IPS-18a (cell line): ENCODE measurements around the gene CCDC148.

Experiments used
- H3K27ac ChIP-seq: one replicate; pipeline ENCODE4 v1.5.1; 2013; ENCODE audit warnings: low read length
- H3K27me3 ChIP-seq: one replicate; pipeline ENCODE4 v1.6.1; 2013; ENCODE audit warnings: mild to moderate bottlenecking, low read length; ENCODE audit not compliant: control insufficient read depth, insufficient read depth
- H3K36me3 ChIP-seq: one replicate; pipeline ENCODE4 v1.6.1; 2013; ENCODE audit warnings: low read depth, low read length; ENCODE audit not compliant: control insufficient read depth
- H3K4me1 ChIP-seq: one replicate; pipeline ENCODE4 v1.6.1; 2013; ENCODE audit warnings: low read depth, low read length; ENCODE audit not compliant: control insufficient read depth
- H3K4me3 ChIP-seq: one replicate; pipeline ENCODE4 v1.5.1; 2013; ENCODE audit warnings: low read length
- H3K9ac ChIP-seq: one replicate; pipeline ENCODE4 v1.6.1; 2013; ENCODE audit warnings: mild to moderate bottlenecking, low read length, moderate library complexity
- H3K9me3 ChIP-seq: one replicate; pipeline ENCODE4 v1.6.1; 2013; ENCODE audit warnings: low read depth, low read length; ENCODE audit not compliant: control insufficient read depth

CCDC148 gene

DNA sequence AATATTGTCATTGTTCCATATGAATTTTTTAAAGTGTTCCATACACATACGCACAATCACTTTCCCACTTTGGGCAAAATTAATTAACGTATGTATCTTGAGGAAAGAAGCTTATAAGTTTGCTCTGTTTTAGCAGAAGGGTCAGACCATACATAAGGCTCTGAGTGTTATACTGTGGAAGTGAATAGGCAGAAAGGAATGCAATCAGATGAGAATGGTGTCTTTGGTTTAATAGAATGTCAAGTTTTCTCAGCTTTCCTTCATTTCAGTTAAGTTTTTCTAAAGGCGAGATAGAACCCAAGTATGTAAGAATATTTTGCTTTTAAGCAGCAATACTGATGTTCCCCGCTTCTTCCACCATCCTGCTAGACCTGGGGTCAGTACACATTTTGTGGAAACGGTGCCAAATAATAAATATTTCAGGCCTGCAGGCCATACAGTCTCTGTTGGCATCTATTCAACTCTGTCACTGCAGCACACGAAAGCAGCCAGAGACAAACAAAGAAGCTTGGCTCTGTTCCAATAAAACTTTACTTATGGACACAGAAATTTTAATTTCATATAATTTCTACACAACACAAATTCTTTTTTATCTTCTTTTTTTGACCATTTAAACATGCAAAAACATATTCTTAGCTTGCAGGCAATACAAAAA lies 254.3 kb downstream of the CCDC148 start:
- Histone ChIP-seq H3K9ac (no peak overlapping the region), H3K9me3 (no peaks in the 10 kb centered on the region), H3K36me3 (no peaks in the 10 kb centered on the region), H3K4me1 (no peaks in the 10 kb centered on the region), H3K27me3 (no peaks in the 10 kb centered on the region), H3K4me3 (no peak overlapping the region), H3K27ac (no peak overlapping the region)

DNA sequence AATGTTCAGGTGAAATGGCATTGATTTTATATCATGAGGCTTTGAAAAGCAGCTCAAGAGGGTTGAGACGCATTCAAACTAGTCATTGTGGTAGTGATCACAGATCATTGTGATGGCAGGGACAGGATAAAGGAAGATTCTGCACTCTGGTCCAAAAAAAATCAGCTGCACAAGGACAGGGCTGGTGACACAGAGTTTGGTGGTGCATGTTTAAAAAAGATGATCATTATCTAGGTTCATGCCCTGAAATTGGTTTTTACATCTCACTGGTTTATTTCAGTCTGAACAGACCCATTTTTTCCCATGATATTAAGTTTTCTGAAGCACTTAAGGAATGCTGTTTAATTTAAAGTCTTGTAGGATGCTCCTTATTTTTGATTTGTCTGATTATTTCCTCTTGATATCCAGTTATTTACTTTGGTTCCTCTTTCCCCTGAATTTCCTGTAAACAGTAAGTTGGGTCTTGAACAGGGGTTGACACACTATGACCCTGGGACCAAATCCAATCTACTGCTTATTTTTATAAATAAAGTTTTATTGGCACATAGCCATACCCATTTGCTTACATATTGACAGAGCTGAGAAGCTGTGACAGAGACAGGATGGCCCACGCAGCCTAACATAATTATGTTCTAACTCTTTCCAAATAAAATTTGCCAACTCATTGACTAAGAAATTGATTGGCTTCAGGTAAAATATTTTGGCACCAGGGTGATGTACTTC lies 256.5 kb downstream of the CCDC148 start:
- Histone ChIP-seq H3K27me3 (no peaks in the 10 kb centered on the region), H3K27ac (no peak overlapping the region), H3K36me3 (no peaks in the 10 kb centered on the region), H3K9ac (no peak overlapping the region), H3K4me1 (no peaks in the 10 kb centered on the region), H3K4me3 (no peak overlapping the region), H3K9me3 (no peaks in the 10 kb centered on the region)

DNA sequence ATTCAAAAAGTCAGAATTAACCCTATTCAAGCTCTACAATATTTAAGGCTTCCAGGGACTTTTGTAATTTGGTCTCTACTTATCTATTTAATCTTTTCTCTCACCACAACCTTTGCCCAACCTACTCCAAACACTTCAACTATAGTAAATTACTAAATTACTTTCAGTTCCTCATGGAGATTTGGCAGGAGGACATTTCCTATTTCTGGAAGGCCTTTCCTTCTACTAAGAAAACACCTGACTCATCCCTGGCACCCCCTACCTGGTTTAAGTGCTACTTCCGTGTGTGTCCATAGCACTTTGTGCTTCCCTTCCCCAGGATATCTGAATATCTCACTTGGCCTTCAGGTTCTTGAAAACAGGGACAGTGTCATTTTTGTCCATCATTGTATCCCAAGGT lies 258.6 kb downstream of the CCDC148 start:
- Histone ChIP-seq H3K27ac (no peak overlapping the region), H3K4me1 (no peaks in the 10 kb centered on the region), H3K9ac (no peak overlapping the region), H3K9me3 (no peaks in the 10 kb centered on the region), H3K36me3 (no peaks in the 10 kb centered on the region), H3K27me3 (no peaks in the 10 kb centered on the region), H3K4me3 (no peak overlapping the region)

DNA sequence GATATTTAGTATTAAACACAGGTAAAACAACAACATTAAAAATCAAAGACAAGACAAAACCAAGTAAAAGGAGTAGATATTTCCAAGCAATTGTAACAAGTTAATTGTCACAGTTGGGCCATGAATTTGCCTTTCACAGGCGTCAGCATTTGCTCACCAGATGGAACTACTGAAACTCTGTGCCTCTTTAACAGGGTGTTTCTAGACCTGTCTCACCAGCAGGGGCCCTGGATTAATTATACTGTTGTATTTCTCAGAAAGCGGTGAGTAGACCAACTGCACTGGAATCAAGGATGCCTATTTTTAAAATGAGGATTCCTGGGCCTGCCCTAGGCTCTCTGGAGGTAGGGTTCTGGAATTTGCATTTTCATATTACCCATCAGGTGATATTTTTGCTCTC lies 262.3 kb downstream of the CCDC148 start:
- Histone ChIP-seq H3K27me3 (no peaks in the 10 kb centered on the region), H3K4me3 (no peak overlapping the region), H3K9ac (no peak overlapping the region), H3K27ac (no peak overlapping the region), H3K9me3 (no peaks in the 10 kb centered on the region), H3K4me1 (peaks cover 17% of the 10 kb centered on the region), H3K36me3 (no peaks in the 10 kb centered on the region)

DNA sequence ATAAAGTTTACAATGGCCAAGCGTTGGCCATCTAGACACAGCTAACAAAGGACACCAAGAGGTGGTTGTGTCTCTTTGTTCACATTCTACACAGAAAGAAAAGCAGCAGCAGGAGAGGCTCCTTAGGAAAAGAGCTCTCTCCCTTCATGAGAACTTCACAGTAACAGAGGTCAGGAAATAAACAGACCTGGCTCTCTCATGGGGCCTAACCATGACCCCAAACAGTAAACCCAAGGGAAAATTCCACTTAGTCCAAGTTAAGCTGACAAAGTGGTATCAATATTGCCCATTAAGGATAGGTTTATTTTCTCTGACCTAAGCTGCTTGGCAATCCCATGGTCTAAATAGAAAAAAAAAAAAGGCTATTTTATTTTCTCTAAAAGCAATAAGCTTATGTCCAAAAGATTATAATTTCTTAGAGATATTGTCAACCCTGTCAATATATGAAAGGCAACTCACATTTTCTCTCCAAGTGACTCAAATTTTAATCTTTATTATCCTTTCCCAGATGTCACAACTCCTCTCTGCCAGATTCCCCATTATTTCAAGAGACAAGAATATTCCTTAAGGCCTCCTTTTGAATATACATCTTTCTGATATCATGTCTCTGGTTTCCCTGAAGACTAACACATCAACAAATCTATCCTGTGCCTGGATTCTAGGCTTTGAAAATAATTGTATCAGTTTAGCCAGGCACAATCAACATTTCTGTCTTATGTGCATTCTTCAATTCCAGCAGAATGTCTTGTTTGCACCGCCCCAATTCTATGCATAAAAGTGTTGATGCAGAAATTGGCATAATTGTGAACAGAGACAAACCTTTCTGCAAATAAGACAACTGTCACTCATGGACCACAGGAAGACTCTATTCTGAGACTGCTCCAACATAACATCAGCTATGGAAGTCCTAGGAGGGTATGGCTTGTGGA lies 263.8 kb downstream of the CCDC148 start:
- no peaks in the 10 kb centered on the region for H3K36me3 ChIP-seq
- no peak overlapping the region for H3K4me3 ChIP-seq
- no peaks in the 10 kb centered on the region for H3K9me3 ChIP-seq
- H3K4me1 ChIP-seq = peaks cover 17% of the 10 kb centered on the region
- no peaks in the 10 kb centered on the region for H3K27me3 ChIP-seq
- H3K9ac ChIP-seq = no peak overlapping the region
- no peak overlapping the region for H3K27ac ChIP-seq

DNA sequence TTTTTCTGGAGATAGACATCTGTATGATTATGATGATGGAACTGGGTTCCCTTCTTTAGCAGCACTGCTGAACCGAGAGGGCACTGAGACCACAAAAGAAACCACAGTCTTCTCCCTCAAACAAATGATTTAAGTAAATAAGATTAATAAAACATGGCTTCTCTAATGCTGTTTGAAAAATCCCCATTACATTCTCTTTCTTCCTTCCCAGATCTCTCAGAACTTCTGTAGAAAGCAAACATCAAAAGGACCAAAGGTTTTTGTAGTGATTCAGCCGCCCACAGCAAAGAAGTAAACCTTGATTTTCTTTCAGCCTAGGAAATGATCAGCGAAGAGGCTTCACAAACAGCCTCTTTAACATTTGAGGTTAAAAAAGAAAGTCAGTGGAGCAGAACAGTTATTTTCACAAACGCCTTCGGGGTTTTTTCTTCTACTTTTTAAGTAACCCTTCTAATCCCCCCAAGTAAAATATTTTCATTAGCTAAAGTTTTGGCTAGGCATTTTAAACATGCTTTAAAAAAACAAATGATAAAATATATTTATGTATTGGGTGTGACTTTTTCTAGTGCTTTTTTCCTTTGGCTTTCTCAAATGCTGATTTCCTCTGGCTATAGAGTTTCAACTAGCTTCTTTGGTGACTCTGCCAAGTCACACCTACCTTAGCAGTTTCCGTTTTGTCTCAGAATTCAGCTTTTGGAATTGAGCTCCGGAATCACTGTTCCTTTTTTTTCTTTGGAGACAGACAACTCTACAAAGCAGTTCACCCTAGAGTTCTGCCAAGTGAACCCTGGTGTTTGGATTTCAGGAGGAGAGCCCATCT lies 265.3 kb downstream of the CCDC148 start:
- Histone ChIP-seq H3K4me3 (no peak overlapping the region), H3K9me3 (no peaks in the 10 kb centered on the region), H3K4me1 (peaks cover 17% of the 10 kb centered on the region), H3K9ac (no peak overlapping the region), H3K36me3 (no peaks in the 10 kb centered on the region), H3K27me3 (no peaks in the 10 kb centered on the region), H3K27ac (no peak overlapping the region)

DNA sequence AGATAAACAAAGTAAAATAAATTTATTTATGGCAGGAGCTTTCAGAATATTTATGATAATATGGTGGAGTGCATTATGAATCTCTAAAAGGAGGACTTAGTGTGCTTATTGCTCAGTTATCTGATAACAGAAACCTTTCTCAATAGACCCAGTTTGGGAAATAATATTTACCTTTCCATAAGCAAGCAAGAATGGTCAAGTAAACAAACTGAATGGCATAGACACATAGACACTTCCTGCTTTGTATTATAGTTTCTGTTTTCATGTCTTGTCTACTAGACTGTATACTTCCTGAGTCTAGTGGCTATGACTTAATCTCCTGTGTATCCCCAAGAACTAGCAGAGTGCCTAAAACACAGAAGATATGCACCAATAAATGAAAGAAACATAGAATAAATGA lies 267.0 kb downstream of the CCDC148 start:
- H3K36me3 ChIP-seq = no peaks in the 10 kb centered on the region
- H3K9me3 ChIP-seq = no peaks in the 10 kb centered on the region
- H3K4me1 ChIP-seq = peaks cover 17% of the 10 kb centered on the region
- H3K4me3 ChIP-seq = no peak overlapping the region
- no peak overlapping the region for H3K27ac ChIP-seq
- H3K27me3 ChIP-seq = no peaks in the 10 kb centered on the region
- no peak overlapping the region for H3K9ac ChIP-seq

DNA sequence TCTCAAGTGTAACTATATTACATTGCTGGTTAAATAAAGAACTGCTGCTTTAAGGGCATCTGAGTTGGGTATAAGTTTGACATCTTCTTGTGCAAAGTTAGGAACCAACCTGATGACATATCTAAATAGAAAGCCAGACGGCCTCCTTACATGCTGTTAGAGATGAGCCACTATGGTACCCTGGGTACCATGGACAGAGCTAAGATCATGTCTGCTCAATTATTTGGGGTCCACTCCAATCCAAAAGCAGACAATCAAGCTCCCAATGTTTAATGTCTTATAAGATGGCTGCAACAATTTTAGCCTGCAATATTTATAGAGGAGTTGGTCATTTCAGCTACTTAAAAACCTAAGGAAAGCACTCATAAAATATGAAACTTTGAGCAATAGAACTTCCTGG lies 268.6 kb downstream of the CCDC148 start:
- Histone ChIP-seq H3K9me3 (no peaks in the 10 kb centered on the region), H3K4me1 (peaks cover 17% of the 10 kb centered on the region), H3K36me3 (no peaks in the 10 kb centered on the region), H3K27ac (no peak overlapping the region), H3K4me3 (no peak overlapping the region), H3K27me3 (no peaks in the 10 kb centered on the region), H3K9ac (no peak overlapping the region)

DNA sequence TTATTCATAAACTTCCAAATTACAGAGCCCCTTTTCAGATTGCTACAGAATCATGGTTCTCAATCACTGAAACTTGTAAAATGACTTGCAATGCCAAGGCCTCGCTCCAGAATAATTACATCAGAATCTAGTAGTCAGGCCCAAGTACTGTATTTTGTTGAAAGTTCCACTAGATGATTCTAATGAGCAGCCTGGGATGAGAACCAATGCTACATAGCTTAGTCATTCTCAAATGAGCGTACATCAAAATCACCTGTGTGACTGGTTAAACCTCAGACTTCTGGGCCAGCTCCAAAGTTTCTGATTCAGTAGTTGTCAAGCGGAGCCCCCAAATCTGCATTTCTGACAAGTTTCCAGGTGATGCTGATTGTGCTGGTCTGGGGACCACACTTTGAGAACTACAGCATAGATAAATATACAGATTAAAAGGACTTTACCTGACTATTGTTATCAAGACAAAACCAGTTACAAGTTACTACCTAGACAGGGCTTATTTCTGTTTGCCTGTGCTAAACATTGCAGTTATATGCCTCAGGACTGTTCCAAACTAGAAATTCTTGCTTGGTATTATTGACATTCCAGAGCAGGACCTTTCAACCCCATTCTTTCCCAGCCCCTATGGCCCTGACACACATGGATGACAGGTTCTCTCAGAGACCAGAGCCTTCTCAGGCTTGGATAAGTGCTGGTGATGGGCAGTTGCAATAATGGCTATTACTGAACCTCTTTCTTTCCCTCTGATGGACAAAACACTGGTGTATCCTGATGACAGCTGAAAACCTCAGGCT lies 271.8 kb downstream of the CCDC148 start:
- H3K9me3 ChIP-seq = no peaks in the 10 kb centered on the region
- no peaks in the 10 kb centered on the region for H3K4me1 ChIP-seq
- no peak overlapping the region for H3K9ac ChIP-seq
- no peaks in the 10 kb centered on the region for H3K27me3 ChIP-seq
- H3K4me3 ChIP-seq = no peak overlapping the region
- no peaks in the 10 kb centered on the region for H3K36me3 ChIP-seq
- H3K27ac ChIP-seq = no peak overlapping the region

DNA sequence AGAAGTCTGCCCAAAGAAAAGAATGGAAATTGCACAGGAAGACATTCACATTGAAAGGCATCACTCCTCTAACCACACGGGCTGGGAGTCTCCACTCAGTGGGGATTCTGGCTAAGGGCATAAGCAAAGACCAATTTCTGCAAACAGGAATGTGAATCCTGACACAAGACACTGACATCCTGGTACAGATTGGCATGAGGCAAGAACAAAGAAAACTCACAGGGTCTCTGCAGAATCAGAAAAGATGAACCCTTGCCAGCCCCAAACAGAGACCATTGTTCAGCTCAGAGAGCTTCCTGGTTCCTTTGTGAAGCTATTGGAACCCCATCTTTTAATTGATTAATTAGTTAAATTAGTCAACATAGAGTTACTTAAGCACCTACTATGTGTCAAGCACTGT lies 272.6 kb downstream of the CCDC148 start:
- Histone ChIP-seq H3K4me3 (no peak overlapping the region), H3K9me3 (no peaks in the 10 kb centered on the region), H3K9ac (no peak overlapping the region), H3K27ac (no peak overlapping the region), H3K27me3 (no peaks in the 10 kb centered on the region), H3K4me1 (no peaks in the 10 kb centered on the region), H3K36me3 (no peaks in the 10 kb centered on the region)
